HG03060 (cell line): ENCODE results near the gene NDUFB2.
"Not testable (repeated sequence)": the region's sequence is repeated elsewhere in the genome, so short reads cannot be mapped to it uniquely, and the experiment has no call there.

Experiments
- ATAC-seq: cut with Tn5 transposase; IDR thresholded peaks from one replicate; pipeline ENCODE4 v1.9.1; 2021; ENCODE audit warnings: low read depth, moderate number of reproducible peaks; ENCODE audit not compliant: unreplicated experiment

NDUFB2 gene

DNA sequence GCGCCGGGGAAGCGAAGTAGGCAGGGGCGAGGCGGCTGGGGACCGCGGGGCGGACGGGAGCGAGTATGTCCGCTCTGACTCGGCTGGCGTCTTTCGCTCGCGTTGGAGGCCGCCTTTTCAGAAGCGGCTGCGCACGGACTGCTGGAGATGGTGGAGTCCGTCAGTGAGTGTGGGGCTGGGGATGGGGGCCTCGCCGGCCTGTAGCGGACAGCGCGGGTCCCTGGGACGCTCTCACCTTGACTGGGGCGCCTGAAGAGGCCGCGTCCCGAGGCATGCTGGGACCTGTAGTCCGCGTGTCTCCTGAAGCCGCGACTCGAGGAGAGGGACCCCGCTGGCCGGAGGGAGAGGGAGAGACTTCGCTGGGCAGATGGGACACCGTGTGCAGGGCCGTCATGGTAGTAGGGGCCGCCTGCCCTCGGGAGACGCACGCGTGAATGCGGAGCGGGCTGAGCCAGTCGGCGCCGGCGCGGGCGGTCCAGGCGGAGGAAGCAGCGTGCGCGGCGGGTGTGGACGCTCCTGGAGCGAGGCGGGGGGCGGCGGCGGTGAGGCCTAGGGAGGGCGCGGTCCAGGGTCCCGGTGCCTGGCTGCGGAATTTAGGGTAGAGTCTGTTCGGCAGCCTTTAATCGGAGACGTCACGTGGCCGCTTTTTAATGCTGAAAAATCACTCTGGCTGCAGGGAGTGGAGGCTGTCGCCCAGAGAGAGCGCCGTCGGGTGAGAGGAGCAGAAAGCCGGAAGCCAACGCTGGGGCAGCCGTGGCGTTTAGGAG is at the start of gene NDUFB2:
Gene NDUFB2 (plus strand): TSS at position 29 of the 767 bp plus-strand sequence. CDS start 37 bp downstream, at position 66.
- ATAC-seq = peak; percentile 67

DNA sequence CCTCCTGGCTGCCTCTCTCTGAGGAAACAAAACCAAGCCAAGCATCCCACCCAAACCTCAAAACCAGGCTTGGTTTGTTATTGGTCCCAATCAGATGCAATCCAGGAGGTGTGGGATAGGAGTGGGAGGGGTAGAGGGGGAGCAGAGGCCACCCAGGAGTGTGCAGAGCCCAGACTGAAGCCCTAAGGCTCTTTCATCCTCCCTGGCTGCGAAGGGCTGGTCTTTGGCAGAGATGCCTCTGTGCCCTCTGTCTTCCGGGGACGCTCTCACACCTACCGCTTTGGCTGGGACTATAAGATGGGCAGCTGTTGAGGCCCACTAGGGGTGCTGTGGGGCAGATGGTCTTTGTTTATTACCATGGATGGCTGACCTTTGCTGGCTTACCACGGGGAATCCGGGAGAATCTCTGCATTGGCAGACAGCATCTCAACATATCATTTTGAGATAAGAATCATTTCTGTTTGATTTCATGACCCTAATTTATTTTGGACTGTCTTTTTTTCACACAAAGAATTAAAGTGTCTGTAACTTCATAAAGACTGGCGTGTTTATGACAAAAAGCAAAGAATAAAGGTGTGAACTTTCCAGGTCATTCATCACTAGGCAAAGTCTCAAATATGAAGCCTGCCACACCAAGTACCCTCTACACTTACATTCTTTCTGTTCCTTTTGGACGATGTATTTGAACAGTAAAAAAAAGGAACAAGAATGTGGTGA is 49.4 kb upstream of the NDUFB2 start:
- no peak for ATAC-seq

DNA sequence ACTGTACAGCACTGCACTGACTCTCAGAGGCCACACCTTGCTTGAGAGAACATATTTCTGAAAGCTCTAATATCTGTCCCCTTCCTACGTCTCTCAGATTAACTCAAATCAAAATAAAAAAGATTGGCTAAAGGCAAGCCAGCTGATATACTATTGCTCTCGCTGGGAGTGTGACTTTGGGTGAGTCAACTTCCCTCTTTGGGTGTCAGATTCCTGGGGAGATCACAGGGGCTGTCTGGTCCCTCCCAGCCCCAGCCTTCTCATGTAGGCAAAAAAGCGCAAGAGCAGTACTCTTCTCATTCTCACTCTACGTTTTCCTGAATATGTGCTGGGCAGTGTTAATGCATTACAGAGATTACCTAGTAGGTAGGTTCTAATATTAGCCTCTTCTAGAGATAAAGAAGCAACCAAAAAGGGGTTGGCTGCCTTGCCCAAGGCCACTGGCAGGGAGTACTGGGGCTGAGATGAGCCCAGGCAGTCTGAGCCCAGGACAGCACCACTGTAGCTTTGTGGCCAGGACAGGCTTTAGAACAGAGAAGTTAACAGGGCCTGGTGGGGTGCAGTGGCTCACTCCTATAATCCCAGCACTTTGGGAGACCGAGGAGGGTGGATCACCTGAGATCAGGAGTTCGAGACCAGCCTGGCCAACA is 46.8 kb upstream of the NDUFB2 start:
- no peak for ATAC-seq

DNA sequence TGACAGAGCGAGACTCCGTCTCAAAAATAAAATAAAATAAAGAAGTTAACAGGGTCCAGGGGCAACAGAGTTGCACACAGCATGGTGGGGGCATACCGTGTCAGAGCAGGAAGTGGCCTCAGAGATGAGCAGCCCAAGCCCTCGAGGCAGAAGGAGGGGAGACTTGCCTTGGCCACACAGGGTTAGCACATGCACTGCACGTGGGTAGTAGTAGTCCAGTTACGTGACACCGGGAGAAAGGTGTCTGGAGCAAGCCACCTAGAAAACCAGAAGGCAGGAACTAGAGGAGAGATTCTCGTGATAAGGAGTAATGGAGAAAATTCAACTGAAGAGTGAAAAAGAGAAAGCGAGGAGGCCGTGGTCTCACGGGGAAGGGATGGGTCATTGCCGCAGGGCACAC is 46.1 kb upstream of the NDUFB2 start:
- no peak for ATAC-seq

DNA sequence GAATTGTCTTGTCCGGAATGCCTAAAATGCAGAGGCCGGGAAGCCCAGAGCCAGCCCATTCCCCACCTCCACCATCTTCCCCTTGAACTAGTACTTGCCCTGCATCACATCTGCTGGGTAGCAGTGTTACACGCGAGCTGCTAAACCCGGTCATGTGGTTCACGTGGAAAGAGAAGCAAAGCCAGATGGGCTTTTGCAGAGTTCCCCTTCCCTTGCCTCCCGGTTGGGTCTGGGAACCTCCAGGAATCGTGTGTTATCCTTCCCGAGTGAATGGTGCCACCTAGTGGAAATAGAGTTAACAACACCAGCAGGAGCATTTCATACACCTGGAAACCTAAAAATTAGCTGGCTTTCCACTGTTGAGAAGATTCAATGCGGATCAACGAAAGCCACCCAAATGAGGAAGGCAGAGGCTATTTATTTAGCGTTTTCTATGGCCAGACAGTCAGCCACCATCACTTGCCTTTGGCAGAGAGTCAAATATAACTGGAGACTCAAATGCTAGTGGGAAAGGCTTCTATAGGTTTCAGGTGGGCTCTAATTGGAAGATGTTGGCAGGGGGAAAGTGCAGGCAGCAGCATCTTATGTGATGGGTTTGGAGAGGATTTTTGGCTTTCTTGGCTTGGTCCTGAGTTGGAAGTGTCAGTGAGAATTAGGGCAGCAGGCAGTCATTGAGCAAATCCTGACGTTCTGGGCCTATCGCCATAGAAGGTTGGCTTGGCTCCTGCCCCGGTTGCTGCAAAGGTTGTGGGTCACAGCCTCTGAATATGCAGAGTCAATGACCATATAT is 43.0 kb upstream of the NDUFB2 start:
- no peak for ATAC-seq

DNA sequence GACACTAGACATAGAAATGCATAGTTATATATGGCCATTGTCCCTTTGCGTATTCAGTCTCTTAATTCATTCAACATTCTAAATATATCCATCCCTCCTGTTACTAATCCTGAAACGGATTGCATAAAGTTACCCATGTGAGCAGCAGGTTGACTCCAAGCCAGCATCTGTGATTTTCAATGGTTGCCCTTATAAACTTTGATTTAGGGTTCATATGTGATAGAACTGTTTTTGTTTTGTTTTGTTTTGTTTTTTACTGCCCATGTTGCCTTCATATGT is 42.5 kb upstream of the NDUFB2 start:
- no peak for ATAC-seq

DNA sequence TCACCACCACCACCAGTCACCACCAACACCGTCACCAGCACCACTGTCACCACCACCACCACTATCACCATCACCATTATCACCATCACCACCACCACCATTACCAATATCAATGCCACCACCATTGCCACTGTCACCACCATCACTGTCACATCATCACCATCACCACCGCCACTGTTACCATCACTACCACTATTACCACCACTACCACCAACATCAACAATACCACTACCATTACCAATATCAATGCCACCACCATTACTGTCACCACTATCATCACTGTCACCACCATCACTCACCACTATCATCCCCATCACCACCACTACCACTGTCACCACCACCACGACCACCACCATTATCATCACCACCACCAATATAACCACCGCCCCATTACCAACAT is 41.8 kb upstream of the NDUFB2 start:
- no peak for ATAC-seq

DNA sequence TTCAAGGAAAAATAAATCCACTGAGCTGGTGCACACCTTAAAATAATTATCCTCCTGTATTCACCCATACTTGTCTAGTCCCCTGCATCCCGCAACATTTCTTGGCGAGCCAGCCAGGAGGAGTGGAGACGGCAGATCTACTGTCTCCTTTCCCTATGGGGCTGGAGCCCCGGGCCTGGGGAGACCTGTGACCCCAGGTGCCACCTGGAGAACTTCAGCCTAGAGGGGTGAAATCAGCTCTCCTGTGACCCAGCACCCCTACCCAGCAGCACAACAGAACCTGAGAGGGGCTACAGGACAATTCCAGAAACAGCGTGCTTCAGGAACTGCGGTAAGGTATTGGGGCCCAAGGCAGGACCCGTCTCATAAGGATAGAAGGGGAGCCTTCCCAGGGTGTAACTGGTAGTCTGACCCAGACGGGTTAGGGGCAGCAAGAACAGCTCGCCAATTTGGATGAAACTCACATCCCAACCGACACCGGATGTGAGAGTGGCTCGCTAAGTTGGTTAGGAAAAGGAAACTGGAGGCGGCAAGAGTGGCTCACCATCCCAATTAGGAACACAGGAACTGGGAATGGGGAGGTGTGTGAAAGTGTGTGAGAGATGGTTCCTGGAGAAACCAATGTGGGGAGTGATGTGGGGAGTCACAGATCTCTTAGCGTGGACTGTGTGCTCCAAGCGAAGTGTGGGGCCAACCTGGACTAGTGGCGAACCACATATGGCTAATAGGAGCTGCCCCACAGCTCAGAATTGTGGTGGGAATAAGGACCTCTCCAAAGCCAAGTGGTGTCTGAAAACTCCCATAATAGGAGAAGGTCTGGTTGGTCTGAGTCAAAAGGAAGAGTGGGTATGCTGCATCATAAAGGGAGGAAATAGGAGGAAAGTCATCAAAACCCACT is 40.7 kb upstream of the NDUFB2 start:
- ATAC-seq = no peak

DNA sequence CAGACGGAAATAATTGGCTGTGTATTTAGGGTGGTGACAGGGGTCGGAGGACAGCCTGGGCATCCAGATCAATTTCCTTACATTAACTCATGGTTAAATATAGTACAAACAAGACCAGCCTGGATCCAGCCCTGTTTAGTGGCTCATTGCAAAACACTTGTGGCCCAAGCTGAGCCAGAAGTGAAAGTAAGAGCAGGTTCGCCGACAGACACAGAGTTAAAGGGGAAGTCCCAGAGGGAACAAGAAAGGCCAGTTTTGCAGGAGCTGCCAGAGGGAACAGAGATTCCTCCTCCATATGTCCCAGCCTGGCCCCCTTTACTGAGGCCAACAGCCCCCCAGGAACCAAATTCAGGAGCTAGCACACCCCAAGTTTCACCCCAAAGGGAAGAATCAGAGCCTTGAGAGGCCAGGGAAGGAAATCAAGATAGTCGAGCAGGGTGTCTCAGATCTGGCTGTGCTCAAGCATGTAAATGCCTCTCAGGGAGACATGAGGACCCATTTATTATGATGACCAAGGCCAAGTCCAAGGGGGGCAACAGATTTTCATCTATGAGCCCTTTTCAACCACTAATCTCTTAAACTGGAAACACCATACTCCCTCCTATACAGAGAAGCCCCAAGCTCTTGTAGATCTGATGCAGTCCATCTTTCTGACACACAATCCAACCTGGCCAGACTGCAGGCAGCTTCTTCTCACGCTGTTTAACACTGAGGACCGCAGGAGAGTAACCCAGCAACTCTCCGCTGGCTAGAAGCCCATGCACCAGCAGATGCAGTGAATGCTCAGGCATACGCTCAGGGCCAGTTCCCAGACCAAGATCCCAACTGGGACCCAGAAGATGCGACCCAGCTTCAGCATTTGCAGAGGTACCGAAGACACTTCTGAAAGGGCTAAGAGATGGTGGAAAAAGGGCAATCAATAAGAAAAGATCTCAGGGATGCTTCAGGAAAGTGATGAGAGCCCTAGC is 39.7 kb upstream of the NDUFB2 start:
- no peak for ATAC-seq

DNA sequence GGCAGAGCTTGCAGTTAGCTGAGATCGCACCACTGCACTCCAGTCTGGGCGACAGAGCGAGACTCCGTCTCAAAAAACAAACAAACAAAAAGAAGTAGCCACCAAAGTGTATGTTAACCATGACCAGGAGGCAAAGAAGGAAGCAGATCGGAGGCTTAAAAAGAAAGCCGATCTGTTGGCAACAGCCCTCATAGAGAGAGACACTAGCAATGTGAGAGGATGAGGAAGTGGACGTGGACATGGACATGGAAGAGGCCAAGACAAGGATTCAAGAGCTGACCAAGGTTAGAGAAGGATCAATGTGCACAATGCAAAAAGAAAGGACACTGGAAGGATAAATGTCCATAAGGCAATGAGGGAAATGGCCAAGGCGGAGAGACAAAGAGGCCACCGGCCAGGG is 38.6 kb upstream of the NDUFB2 start:
- no peak for ATAC-seq

DNA sequence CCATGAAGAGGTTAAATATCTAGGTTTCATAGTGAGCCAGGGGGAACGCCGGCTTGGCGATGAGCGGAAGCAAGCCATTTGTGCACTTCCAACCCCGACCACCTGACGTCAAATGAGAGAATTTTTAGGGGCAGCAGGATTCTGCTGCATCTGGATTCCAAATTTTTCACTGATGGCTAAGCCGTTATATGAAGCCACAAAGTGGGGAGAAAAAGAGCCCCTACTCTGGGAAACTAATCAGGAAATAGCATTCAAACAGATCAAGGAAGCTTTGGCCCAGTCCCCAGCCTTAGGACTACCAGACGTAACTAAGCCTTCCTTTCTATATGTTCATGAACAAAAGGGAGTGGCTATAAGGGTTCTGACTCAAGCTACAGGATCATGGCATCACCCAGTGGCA is 36.7 kb upstream of the NDUFB2 start:
- ATAC-seq = no peak

DNA sequence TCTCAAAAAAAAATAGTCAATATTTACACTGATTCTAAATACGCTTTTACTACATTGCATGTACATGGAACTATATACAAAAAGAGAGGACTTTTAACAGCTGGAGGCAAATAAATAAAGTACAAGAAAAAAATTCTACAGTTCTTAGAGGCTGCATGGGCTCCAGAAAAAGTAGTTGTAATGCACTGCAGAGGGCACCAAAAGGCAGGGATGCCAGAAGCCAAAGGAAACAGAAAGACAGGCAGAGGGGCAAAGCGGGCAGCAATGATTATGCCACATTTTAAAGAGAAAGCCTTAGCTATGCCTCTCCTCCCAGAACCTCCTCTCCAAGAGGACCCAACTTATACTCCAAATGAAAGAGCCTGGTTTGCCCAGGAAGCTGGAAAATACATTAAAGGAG is 35.4 kb upstream of the NDUFB2 start:
- no peak for ATAC-seq

DNA sequence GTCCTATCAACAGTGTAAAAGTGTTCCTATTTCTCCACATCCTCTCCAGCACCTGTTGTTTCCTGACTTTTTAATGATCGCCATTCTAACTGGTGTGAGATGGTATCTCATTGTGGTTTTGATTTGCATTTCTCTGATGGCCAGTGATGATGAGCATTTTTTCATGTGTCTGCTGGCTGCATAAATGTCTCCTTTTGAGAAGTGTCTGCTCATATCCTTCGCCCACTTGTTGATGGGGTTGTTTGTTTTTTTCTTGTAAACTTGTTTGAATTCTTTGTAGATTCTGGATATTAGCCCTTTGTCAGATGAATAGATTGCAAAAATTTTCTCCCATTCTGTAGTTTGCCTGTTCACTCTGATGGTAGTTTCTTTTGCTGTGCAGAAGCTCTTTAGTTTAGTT is 33.6 kb upstream of the NDUFB2 start:
- not testable (repeated sequence) for ATAC-seq

DNA sequence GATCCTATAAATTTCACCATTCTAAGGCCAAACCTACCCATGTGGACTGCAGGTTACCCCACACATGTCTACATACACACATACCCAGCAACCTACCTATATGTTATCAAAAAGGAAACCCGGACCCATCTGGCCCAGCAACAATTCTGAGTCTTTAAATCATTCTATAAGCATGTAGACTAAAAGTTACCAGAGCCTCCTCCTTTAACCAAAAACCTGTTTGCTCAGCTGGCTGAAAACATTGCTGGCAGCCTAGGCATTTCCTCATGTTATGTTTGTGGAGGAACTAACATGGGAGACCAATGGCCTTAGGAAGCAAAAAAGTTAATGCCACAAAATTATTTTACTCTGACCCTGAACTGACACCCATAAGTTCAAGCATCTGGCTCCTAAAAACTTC is 29.0 kb upstream of the NDUFB2 start:
- ATAC-seq = no peak

DNA sequence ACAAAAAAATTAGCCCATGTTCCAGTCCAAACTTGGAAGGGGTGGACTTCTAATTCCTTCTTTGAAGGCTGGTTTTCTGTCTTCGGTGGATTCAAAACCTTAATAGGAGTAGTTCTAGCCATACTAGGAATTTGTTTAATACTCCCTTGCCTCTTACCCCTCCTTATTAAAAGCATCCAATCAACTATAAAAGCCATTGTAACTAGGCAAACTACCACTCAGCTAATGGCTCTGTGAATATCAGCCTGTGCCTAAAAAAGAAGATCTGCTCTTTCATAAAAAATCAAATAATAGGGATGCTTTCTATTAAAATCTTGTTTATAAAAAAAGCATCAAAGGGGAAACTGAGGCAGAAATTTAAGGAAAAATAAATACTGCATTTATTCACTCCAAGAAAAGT is 27.9 kb upstream of the NDUFB2 start:
- no peak for ATAC-seq

DNA sequence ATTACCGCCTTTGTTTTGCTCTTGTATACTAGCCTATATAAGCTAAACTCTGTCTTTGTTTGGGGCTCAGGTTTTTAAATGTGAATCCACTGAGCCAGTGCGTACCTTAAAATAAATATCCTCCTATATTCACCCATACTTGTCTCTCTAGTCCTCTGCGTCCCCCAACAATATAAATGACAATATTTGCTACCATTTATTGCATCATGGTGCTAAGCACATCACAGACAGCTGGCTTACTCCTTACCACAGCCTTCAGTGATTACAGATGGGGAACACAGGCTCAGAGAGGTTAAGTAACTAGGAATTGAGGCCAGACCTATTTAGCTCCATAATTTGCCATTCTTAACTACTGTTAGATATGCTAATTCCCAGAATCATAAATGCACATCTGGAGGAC is 27.2 kb upstream of the NDUFB2 start:
- no peak for ATAC-seq

DNA sequence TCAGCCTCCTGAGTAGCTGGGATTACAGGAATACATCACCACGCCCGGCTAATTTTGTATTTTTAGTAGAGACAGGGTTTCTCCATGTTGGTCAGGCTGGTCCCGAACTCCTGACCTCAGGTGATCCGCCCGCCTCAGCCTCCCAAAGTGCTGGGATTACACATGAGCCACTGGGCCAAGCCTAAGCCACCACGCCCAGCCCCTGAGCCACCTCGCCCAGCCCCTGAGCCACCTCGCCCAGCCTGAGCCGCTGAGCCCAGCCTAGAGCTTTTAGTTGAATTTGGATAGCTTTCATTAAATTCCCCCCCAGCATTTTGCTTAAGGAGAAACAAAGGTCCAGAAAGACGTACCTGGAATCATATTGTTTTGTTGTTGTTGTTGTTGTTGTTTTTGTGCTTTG is 26.6 kb upstream of the NDUFB2 start:
- not testable (repeated sequence) for ATAC-seq

DNA sequence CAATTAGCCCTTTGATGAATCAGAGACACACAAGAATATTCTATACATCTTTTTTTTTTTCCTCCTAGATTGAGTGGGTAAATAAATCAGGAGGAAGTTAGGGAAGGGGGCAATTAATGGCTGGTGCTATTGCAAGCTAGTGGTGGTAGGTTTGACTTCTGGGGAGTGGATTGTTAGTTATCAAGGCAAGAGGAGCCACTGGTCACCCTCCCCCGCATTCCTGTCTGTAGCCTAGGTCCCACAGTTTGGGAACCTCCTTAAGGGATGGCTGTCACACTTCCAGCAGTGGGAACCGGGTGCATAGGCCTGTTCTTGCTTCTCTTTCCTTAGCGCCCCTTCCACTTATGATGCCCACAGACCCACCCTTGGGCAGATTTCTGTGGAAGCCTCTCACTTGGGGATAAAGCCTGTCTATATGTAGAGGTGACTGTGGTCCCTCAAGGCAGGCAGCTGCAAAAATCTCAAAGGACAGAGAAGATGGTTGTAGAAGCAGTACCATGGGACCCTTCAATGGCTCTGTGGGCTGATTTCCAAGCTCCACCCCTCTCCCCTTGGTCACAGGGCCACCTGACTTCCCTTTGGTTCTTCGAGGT is 26.1 kb upstream of the NDUFB2 start:
- ATAC-seq = no peak

DNA sequence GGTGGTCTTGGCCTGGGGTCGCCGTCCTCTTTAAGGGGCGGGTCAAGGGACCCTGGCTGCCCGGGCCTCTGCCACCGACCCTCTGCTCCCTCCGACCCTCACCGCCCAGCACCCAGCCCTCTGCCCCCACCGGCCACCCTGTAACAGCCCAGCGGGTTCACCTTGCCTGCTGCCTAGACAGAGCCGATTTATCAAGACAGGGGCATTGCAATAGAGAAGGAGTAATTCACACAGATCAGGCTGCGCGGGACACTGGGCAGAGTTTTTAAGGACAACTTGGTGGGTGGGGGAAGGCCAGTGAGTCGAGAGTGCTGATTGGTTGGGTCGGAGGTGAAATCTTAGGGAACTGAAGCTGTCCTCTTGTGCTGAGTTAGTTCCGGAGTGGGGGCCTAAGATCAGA is 24.5 kb upstream of the NDUFB2 start:
- ATAC-seq = no peak
